ENCODE results near the gene ATXN1. TPM values are rescaled to one million over a fixed set of nuclear protein-coding genes. Genes with fewer than 3 reads are reported as not detected.

ATXN1 gene
- total and polyA plus RNA-seq, 2 of the 13 experiments (the other 11 are each of a cell fraction or from before 2014, with no cell fraction given), result 20.7 to 39.5 TPM

DNA sequence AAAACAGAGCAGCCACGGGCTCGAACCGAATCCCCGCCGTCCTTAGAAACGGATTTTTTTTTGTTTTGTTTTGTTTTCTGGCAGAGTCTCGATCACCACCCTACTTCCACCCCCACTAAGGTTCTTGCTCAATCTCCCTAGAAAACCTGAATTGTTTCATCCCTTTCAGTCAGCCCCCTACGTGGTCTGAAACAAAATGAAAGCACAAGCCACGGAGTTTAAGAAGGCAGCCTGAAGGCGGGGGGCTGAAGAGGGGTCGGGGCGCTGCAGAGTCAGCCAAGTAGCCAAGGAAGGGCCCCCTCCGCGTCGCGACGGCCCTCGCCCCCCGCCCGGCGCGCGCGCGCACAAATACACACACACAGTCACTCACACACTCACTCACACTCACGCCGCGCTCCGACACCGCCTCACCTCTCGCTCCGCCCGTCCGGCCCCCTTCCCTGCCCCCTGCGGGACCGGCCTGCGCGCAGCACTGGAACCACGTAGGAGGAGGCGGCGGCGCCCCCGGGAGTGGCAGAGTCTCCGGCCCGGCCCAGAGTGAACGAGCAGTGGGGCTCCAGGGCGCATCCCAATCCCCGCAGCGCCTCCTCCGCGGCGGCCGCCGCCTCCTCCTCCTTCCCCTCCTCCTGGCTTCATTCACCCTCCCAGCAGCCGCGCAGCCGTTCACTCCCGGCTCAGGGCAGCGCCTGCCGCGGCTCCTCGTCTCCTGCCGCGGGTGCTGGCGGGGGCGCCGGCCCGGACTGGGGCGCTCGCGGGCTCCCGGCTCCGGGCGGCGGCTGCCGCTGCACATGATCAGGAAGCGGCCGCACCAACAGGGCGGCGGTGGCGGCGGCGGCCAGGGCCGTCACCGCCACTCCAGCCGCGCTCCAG, 1.4 kb downstream of the ATXN1 start (continued):
- TF ChIP-seq, protein P1, sequence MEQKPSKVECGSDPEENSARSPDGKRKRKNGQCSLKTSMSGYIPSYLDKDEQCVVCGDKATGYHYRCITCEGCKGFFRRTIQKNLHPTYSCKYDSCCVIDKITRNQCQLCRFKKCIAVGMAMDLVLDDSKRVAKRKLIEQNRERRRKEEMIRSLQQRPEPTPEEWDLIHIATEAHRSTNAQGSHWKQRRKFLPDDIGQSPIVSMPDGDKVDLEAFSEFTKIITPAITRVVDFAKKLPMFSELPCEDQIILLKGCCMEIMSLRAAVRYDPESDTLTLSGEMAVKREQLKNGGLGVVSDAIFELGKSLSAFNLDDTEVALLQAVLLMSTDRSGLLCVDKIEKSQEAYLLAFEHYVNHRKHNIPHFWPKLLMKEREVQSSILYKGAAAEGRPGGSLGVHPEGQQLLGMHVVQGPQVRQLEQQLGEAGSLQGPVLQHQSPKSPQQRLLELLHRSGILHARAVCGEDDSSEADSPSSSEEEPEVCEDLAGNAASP (CRISPR knock-in tag; IDR thresholded peaks at IDR 0.05; ENCODE audit: borderline replicate concordance), result peak; percentile 61; the same call in 1 of the 2 replicates
- TF ChIP-seq ZSCAN22 (CRISPR knock-in tag; IDR thresholded peaks at IDR 0.05) (no peak), MED13 (CRISPR knock-in tag; IDR thresholded peaks at IDR 0.05) (peak; percentile 10; the same call in 1 of the 2 replicates), ZNF230 (CRISPR knock-in tag; IDR thresholded peaks at IDR 0.05) (no peak; the same call in 1 of the 2 replicates), ZEB1 (IDR thresholded peaks at IDR 0.05; ENCODE audit: insufficient replicate concordance, low read depth) (no peak), MEIS1 (CRISPR knock-in tag; IDR thresholded peaks at IDR 0.05; ENCODE audit: borderline replicate concordance) (no peak), HINFP (CRISPR knock-in tag; IDR thresholded peaks at IDR 0.05; ENCODE audit: low read depth) (no peak; the same call in 1 of the 2 replicates), NR2C2 (CRISPR knock-in tag; IDR thresholded peaks at IDR 0.05; ENCODE audit: borderline replicate concordance) (no peak), HMGA1 (CRISPR knock-in tag; conservative IDR thresholded peaks at IDR 0.05) (no peak), ZNF629 (CRISPR knock-in tag; conservative IDR thresholded peaks at IDR 0.05) (0 out of 2 replicates have a peak, but pooled peaks have one; percentile 34), ZNF713 (CRISPR knock-in tag; IDR thresholded peaks at IDR 0.05) (no peak), ZNF546 (CRISPR knock-in tag; conservative IDR thresholded peaks at IDR 0.05) (0 out of 2 replicates have a peak, but pooled peaks have one; percentile 55), ZBTB2 (CRISPR knock-in tag; IDR thresholded peaks at IDR 0.05; ENCODE audit: low read depth) (peak; percentile 48), ZNF225 (CRISPR knock-in tag; IDR thresholded peaks at IDR 0.05) (peak; percentile 83; the same call in 1 of the 2 replicates)
- TF ChIP-seq, protein P2, sequence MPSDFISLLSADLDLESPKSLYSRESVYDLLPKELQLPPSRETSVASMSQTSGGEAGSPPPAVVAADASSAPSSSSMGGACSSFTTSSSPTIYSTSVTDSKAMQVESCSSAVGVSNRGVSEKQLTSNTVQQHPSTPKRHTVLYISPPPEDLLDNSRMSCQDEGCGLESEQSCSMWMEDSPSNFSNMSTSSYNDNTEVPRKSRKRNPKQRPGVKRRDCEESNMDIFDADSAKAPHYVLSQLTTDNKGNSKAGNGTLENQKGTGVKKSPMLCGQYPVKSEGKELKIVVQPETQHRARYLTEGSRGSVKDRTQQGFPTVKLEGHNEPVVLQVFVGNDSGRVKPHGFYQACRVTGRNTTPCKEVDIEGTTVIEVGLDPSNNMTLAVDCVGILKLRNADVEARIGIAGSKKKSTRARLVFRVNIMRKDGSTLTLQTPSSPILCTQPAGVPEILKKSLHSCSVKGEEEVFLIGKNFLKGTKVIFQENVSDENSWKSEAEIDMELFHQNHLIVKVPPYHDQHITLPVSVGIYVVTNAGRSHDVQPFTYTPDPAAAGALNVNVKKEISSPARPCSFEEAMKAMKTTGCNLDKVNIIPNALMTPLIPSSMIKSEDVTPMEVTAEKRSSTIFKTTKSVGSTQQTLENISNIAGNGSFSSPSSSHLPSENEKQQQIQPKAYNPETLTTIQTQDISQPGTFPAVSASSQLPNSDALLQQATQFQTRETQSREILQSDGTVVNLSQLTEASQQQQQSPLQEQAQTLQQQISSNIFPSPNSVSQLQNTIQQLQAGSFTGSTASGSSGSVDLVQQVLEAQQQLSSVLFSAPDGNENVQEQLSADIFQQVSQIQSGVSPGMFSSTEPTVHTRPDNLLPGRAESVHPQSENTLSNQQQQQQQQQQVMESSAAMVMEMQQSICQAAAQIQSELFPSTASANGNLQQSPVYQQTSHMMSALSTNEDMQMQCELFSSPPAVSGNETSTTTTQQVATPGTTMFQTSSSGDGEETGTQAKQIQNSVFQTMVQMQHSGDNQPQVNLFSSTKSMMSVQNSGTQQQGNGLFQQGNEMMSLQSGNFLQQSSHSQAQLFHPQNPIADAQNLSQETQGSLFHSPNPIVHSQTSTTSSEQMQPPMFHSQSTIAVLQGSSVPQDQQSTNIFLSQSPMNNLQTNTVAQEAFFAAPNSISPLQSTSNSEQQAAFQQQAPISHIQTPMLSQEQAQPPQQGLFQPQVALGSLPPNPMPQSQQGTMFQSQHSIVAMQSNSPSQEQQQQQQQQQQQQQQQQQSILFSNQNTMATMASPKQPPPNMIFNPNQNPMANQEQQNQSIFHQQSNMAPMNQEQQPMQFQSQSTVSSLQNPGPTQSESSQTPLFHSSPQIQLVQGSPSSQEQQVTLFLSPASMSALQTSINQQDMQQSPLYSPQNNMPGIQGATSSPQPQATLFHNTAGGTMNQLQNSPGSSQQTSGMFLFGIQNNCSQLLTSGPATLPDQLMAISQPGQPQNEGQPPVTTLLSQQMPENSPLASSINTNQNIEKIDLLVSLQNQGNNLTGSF (CRISPR knock-in tag; IDR thresholded peaks at IDR 0.05), result no peak
